Body of pancreas (tissue), 4 donors: ENCODE measurements around the gene PLA2G2F.

Experiments
- CTCF ChIP-seq, 7 experiments: fragments of 450-650 bp in 4 of 7; fragments of 200-600 bp in 3 of 7; sonication (generic) in 3 of 7; IDR thresholded peaks; one replicate each; pipeline ENCODE4 v1.5.1; 2016 to 2019; ENCODE audit warnings: antibody characterized with exemption in 7 of 7
- POLR2A ChIP-seq, 3 donors: fragments of 450-650 bp; IDR thresholded peaks; one replicate each; pipeline ENCODE4 v1.6.1; 2016; ENCODE audit warnings: antibody characterized with exemption in 3 of 3, mild to moderate bottlenecking in 2 of 3

- no peak for TF ChIP-seq CTCF (IDR thresholded peaks at IDR 0.05)
- TF ChIP-seq POLR2A (IDR thresholded peaks at IDR 0.05), result no peak
These were observed 4.8 kb downstream of the PLA2G2F start for GRCh38 chr1:20143734-20144565.
